Sciatic nerve (tissue), 2 donors: Measurements from ENCODE around the gene TEX10. TPM values are rescaled to one million over a fixed set of nuclear protein-coding genes. Genes with fewer than 3 reads are reported as not detected.
"Not testable (repeated sequence)": the region's sequence is repeated elsewhere in the genome, so short reads cannot be mapped to it uniquely, and the experiment has no call there.

Source experiments
- ATAC-seq: fragments of 200-7000 bp; cut with Tn5 transposase; one replicate; pipeline ENCODE4 v1.9.1; 2020; ENCODE audit warnings: mild to moderate bottlenecking, moderate library complexity
- DNase-seq: peaks from one replicate; pipeline ENCODE4 v3.0.0-alpha.2; 2020; ENCODE audit warnings: low spot score
- intact Hi-C: fragments of 100-400 bp; cut with DNase I; formaldehyde crosslinking; loops from one replicate; pipeline ENCODE4 v1.14.2; 2022
- total RNA-seq: library from RNA; stranded (reverse); fragmentation: NEBNext Ultra II Directional; extraction: Animal tissue kit (Norgen Biotek cat#: 25700); gene quantifications from one replicate; pipeline ENCODE4 v1.2.1, GENCODE V29; 2021
- donor health status: DM: no; HTN: no; CAD: no.
- donor health status: DM: no; HTN: no; CAD: no.

Gene TEX10
- total RNA-seq, 1 donor from 2014 or later: 14.5 TPM

DNA sequence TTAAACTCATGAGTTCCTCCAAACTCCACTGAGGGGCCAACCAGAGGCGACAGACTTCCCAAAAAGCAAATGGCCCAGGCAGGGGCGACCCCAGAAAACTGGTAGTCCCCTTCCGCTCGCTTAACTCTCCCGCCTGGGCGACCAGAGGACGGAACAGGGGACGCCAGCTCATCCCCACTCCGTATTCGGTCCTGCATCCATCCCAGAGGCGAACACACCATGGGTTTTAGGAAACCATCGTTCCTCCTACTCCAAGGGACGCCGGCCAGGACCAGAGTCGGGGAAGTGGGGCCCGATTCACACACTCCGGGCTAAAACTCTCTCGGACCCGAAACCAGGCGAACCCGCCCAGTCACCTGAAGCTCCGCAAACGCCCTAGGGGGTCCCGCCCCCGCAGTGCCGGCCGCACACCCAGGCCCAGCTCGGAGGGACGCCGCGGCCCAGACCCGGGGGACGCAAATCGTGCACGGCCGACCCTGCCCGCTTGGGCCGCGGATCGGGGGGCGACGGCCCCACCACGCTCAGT, 478 bp downstream of the TEX10 start:
- ATAC-seq: peak; percentile 43
- intact Hi-C loops: no loop called here
- DNase-seq: peak; percentile 72

DNA sequence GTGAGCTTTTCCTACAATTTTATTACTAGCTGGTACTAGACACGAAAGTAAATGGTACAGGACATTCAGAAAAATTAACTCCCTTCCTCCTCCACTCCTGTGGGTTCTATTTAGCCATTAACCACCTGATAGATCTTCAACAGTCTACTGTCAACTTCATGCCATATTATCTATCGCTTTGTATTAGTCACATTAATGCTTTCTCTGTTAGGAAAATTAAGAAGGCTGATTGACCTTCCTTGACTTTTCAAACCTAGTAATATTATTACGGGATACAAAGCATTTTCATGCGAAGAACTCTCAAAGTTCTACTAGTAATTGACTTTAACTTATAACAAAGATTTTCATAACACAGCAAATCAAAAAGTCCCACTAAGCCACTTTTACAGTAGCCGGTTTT, 1.2 kb downstream of the TEX10 start:
- DNase-seq (no peak), ATAC-seq (no peak)
- intact Hi-C loops: no loop called here

DNA sequence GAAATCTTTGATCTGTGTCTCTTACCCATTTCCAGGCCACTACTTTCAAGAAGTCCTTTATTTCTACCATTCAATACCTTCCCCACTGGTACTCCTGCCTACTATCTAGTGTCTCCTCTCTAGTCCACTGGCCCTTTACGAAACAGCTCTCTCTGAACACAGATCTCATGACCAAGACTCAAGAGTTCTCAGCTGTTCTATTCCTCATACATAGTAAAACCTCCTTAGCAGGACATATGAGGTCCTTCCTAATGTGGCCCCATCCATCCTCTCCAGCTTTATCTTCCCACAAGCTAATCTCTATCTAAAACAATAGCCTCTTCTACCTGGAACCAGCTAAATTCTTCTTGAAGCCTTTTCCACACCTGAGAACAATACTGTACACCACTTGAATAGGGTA, 2.6 kb downstream of the TEX10 start:
- DNase-seq (no peak), ATAC-seq (no peak)
- intact Hi-C loops: no loop called here

DNA sequence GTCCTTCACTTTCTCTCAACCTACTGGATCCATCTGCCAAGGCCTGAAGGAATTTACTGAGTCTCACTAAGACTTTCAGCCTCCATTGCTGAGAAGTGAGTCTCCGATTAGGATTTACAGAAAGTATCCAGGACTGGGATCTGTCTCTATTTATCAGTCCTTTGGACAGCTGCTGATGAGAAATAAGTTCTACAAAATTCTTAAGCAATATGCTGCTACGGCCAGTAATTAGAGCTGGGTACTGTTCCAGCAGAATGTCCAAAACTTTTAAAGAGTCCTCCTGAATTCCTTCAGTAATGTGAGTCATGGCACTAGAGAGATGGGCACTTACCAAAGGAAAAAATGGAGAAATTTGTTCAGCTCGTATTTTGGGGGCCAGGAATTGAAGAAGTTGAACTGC, 5.9 kb downstream of the TEX10 start:
- peak; percentile 52 for ATAC-seq
- DNase-seq: no peak
- intact Hi-C loops: no loop called here

- intact Hi-C loops: no loop called here
- ATAC-seq: no peak
- no peak for DNase-seq
These were observed 10.9 kb downstream of the TEX10 start for GRCh38 chr9:100341889-100342288.

DNA sequence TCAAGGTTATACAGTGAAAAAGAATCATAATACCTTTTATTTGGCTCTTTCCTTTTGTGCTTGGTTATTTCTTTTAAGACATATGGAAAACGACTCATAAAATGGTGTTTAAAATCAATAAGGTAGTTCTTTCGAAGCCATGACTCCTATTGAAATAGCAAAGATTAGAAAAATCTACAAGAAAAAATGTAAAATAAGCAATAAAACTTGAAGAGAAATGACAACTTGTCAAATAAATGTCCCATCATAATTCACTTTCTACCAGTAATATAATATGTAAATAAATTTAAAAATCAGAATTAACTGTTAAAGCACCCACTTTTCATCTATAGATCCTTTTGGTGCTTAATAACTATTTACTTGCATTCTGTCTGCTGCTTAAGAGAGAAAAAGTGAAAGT, 12.5 kb downstream of the TEX10 start:
- intact Hi-C loops: no loop called here
- DNase-seq: no peak
- ATAC-seq: no peak

- ATAC-seq, DNase-seq, intact Hi-C loops: not testable (repeated sequence)
These were observed 14.0 kb downstream of the TEX10 start for GRCh38 chr9:100338736-100339135.

- intact Hi-C loops: loop anchor here (5.0 kb wide), 1 partner anchor 553 kb away; no protein-coding TSS in a partner anchor
- no peak for ATAC-seq
- no peak for DNase-seq
These were observed 28.0 kb downstream of the TEX10 start for GRCh38 chr9:100324594-100325200.

DNA sequence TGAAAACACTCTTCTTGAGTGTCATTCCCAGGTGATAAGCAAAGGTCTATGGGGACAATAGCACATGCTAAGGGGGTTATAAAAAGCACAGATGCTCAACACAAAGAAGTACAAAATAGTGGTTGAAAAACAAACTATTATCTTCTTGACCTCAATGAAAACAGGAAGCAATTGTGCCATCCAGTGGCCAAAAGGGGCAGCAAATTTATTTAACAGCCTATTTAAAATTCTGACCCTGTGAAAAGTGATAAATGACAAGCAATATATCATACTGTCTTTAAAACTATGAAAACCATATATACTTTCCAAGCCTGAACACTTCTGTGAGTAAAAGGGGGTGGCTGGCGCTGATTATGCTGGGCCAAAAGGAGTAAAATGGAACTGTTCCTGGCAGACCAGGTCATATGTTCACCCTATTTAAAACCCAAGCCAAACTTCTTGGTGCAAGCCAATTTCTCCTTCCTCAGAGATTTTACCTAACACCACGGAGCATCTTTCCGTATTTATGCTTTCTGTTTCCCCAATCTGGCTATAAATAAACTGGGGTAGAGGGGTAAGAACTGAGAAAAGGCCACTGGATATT, 29.7 kb downstream of the TEX10 start:
- intact Hi-C loops: loop anchor here (5.0 kb wide), 1 partner anchor 554 kb away; no protein-coding TSS in a partner anchor
- no peak for ATAC-seq
- no peak for DNase-seq

DNA sequence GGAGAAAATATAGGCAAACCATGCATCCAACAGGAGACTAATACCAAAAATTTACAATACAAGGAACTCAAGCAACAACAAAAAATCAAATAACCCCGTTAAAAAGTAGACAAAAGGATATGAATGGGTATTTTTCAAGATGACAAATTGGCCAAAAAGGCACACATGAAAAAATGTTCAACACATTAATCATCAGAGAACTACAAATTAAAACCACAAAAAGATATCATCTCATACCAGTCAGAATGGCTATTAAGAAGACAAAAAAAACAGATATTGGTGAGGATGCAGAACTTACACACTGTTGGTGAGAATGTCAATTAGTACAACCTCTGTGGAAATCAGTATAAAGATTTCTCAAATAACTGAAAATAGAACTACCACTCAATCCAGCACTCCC, 35.0 kb downstream of the TEX10 start:
- DNase-seq (no peak), ATAC-seq (no peak)

GRCh38 chr9:100315561-100315960, 37.2 kb downstream of the TEX10 start:
- no peak for ATAC-seq
- intact Hi-C loops: no loop called here

More for the DNA sequence above, 35.0 kb downstream of the TEX10 start:
- intact Hi-C loops: no loop called here

DNA sequence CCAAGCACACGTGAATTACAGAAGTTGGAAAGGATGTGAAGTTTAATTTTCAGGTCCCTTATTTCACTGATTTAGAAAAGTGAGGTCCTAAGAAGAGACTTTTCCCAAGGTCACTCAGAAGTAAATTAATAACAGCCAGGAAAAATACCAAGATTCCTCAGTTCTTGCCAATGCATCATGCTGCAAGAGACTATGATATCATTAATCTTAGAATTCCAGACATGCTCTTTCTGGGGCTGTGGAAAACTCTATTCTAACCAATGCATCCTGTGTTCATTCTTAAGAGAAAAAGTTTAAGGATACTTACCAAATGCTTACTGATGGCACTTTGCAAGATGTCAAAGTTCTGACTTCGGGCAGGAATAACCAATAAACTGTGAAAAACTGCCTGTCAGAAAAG, 42.8 kb downstream of the TEX10 start:
- DNase-seq (no peak), ATAC-seq (no peak)
- intact Hi-C loops: no loop called here

More at GRCh38 chr9:100315561-100315960, 37.2 kb downstream of the TEX10 start:
- DNase-seq: no peak

DNA sequence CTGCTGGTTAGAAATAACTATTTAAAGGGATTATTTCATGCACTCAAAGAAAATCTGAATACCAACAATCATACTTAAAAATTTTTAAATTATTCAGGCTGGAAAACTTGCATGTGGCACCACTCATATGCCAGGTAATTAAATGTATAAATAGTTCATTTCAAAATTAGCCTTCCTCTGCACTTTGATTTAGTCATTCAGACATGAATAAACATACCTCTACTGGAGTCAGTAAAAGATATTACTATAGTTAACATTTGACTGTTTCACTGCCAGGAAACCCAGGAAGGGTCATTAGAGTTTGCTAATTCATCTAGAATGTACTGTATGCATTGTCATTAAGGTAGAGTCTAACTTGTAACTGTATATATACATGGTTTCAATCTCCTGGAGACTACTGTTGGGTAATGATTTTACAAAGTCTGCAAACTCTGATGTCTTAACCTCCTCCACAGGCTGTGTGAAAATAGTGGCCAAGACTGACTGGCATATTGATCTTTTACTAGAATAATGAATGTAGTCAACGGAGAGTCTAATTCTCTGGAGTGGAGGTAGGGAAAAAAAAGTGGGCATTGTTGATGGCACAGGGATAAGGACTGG, 43.7 kb downstream of the TEX10 start:
- intact Hi-C loops: no loop called here
- DNase-seq (no peak), ATAC-seq (no peak)

GRCh38 chr9:100307080-100307479, 45.7 kb downstream of the TEX10 start:
- no peak for ATAC-seq
- intact Hi-C loops: no loop called here
- no peak for DNase-seq

DNA sequence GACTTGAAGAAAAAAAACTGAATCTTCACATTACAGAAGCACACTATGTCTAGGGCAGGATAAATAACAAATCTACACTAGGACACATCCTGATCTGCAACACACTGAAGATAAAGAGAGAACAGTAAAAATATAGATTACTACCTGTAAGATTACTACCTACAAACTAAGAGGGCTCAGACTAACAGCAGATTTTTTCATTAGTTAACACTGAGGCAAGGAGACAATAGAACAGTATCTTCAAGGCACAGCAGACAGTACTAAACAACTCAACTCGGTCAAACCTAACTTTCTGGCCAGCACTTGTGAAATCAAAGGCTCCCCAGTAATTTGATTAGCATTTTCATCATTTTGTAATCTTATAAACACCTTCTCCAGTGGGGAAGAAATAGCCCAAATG, 46.5 kb downstream of the TEX10 start:
- ATAC-seq: no peak
- intact Hi-C loops: no loop called here
- DNase-seq: no peak

DNA sequence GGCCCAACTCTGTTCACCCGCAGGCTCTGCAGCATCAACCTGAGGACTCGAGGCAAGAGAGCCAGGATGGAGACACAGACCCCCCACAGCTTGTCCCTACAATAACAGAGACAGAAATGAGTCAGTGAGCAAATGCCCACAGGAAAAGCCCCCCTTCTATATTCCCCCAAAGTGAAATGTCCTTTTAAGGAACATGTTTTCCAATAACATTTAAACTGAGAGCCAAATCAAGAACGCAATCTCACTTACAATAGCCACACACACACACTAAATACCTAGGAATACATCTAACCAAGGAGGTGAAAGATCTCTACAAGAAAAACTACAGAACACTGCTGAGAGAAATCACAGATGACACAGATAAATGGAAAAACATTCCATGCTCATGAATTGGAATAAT, 49.0 kb downstream of the TEX10 start:
- intact Hi-C loops: no loop called here
- no peak for ATAC-seq
- DNase-seq: no peak

DNA sequence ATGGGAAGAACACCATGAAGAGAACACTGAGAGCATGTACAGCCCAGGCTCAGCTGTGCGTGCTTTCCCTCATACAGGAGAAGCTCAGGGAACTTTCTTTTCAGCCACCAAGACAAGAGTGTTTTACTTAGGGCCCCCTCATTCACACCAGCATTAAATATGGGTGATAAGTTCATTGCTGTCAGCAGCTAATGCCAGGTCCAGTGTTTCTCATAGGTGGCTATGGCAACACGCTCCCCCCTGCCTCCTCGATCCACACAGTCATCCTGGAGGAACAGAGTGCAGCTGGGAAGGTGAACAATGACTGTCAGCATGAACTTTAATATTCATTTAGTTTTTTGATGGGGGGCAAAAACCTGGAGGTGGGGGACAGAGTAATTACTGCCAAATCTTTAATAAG, 54.4 kb downstream of the TEX10 start:
- ATAC-seq (no peak), DNase-seq (no peak)
- intact Hi-C loops: loop anchor here (10.0 kb wide), 1 partner anchor 1254 kb away; no protein-coding TSS in a partner anchor

DNA sequence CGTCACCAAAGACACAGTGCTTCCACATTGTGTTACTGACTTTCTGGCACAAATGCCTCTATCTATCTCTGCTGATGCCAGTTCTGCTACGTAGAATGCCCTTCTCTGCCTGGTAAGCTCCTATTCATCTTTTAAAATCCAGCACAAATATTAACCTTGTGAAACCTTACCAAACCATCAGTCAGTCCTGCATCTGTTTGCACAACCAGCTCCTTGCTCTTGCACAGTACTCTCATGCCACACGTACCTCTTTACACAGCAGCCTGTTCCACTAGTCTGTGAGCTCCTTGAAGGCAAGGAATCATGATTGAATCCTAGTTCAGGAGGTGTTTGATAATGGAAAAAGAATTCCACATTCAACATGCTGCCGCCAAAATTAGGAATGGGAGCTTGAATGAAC, 56.3 kb downstream of the TEX10 start:
- ATAC-seq: no peak
- no peak for DNase-seq
- intact Hi-C loops: loop anchor here (10.0 kb wide), 1 partner anchor 1252 kb away; no protein-coding TSS in a partner anchor

- no peak for DNase-seq
These were observed 57.5 kb downstream of the TEX10 start for GRCh38 chr9:100295240-100295639.

DNA sequence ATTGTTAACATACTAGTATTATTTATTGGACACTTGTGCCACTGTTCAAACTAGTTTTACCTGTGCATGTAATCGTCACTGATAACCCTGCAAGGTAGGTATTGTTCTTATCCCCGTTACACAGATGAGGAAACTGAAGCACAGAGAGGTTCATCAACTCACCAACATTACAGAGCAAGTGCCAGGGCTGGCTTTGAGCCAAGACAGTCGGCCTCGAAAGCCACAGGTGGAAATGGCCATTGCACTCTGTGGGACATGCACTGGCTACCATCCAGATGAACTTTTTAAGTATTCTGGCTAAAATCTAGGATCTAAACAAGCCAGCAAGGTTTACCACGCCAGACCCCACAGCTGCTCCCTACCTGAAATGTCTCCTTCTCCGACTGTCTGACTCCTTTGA, 57.9 kb downstream of the TEX10 start:
- ATAC-seq (no peak), DNase-seq (no peak)
- intact Hi-C loops: loop anchor here (10.0 kb wide), 1 partner anchor 1250 kb away; no protein-coding TSS in a partner anchor

More at GRCh38 chr9:100295240-100295639, 57.5 kb downstream of the TEX10 start:
- intact Hi-C loops: loop anchor here (10.0 kb wide), 1 partner anchor 1250 kb away; no protein-coding TSS in a partner anchor
- ATAC-seq: no peak
